VCaP (cell line): ENCODE data around the gene FBXO11.

Source experiments
- H3K27ac ChIP-seq: fragments of 450-650 bp; 2 replicates; pipeline ENCODE4 v1.5.1; 2017
- TF ChIP-seq, protein P1 (sequence below): fragments of 450-650 bp; conservative IDR thresholded peaks from 2 replicates; pipeline ENCODE4 v1.5.1; 2017; ENCODE audit warnings: mild to moderate bottlenecking, moderate library complexity

FBXO11 gene

DNA sequence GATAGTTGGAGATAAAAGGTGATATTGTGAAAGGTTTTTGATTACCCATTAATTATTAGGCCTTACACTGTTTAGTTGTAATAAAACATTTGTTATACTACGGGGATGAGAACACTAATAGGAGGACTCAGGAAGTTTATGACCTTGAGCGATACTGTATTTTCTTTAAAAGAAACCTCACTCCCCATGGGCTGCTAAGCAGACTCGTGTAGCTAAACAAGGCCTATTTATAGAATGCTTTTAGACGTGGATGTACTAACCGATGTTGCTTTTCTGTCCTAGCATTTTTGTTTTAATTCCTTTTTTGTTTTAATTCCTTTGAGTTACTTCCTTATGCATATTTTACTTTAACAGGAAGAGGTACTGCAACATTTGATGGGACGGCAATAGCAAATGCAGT, 100.4 kb downstream of the FBXO11 start:
- TF ChIP-seq, protein P1, sequence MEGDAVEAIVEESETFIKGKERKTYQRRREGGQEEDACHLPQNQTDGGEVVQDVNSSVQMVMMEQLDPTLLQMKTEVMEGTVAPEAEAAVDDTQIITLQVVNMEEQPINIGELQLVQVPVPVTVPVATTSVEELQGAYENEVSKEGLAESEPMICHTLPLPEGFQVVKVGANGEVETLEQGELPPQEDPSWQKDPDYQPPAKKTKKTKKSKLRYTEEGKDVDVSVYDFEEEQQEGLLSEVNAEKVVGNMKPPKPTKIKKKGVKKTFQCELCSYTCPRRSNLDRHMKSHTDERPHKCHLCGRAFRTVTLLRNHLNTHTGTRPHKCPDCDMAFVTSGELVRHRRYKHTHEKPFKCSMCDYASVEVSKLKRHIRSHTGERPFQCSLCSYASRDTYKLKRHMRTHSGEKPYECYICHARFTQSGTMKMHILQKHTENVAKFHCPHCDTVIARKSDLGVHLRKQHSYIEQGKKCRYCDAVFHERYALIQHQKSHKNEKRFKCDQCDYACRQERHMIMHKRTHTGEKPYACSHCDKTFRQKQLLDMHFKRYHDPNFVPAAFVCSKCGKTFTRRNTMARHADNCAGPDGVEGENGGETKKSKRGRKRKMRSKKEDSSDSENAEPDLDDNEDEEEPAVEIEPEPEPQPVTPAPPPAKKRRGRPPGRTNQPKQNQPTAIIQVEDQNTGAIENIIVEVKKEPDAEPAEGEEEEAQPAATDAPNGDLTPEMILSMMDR: no peak
- no peak overlapping the region for H3K27ac ChIP-seq

DNA sequence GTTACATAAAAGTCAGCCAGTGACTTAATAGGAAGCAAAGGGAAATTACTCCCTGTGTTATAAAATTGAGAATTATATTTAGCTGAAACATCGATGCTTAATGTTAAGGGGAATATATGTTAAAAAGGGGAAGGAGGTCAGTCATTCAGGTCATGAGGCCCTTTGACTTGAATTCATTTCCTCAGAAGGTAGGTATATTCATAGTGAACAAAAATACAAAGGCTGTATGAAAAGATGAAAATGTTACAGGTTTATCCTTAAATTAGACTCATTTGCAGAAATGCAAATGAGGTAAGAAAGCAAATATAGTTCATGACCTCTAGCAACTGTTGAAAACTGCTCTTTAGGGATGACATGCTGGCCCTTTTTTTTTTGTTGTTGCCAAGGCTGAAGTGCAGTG, 102.5 kb downstream of the FBXO11 start:
- TF ChIP-seq, protein P1: no peak
- no peak overlapping the region for H3K27ac ChIP-seq

DNA sequence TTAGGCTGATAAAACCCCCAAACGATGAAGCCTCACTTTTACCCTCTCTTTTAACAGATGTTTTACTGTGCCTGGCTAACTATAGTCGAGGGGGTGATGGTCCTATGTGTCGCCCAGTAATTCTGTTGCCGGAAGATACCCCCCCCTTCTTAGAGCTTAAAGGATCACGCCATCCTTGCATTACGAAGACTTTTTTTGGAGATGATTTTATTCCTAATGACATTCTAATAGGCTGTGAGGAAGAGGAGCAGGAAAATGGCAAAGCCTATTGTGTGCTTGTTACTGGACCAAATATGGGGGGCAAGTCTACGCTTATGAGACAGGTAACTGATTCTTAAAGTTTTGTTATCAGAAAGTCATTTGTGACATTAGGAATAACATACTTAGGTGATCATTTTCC, 102.9 kb downstream of the FBXO11 start:
- TF ChIP-seq, protein P1: no peak
- H3K27ac ChIP-seq: no peak overlapping the region

DNA sequence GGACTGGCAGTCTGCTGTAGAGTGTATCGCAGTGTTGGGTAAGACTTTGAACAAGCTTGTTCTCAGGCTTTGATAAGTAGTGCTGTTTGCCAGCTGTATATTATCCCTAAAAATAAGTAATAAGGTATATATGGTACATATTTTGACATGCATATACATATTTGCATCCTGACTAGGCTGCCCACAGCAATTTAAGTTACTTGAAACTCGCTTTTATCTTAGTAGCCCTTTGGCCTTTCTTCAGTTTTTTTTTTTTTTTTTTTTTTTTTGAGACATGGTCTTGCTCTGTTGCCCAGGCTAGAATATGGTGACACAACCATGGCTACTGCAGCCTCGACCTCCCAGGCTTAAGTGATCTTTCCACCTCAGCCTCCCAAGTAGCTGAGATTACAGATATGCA, 105.2 kb downstream of the FBXO11 start:
- TF ChIP-seq, protein P1: no peak
- H3K27ac ChIP-seq: no peak overlapping the region

DNA sequence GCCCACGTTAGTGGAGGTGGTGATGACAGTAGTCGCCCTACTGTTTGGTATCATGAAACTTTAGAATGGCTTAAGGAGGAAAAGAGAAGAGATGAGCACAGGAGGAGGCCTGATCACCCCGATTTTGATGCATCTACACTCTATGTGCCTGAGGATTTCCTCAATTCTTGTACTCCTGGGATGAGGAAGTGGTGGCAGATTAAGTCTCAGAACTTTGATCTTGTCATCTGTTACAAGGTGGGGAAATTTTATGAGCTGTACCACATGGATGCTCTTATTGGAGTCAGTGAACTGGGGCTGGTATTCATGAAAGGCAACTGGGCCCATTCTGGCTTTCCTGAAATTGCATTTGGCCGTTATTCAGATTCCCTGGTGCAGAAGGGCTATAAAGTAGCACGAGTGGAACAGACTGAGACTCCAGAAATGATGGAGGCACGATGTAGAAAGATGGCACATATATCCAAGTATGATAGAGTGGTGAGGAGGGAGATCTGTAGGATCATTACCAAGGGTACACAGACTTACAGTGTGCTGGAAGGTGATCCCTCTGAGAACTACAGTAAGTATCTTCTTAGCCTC, 107.2 kb downstream of the FBXO11 start:
- TF ChIP-seq, protein P1: no peak

DNA sequence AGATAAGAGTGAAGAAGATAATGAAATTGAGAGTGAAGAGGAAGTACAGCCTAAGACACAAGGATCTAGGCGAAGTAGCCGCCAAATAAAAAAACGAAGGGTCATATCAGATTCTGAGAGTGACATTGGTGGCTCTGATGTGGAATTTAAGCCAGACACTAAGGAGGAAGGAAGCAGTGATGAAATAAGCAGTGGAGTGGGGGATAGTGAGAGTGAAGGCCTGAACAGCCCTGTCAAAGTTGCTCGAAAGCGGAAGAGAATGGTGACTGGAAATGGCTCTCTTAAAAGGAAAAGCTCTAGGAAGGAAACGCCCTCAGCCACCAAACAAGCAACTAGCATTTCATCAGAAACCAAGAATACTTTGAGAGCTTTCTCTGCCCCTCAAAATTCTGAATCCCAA, 107.7 kb downstream of the FBXO11 start:
- no peak overlapping the region for H3K27ac ChIP-seq
- TF ChIP-seq, protein P1: no peak

More for the DNA sequence above, 107.2 kb downstream of the FBXO11 start:
- H3K27ac ChIP-seq: no peak overlapping the region

DNA sequence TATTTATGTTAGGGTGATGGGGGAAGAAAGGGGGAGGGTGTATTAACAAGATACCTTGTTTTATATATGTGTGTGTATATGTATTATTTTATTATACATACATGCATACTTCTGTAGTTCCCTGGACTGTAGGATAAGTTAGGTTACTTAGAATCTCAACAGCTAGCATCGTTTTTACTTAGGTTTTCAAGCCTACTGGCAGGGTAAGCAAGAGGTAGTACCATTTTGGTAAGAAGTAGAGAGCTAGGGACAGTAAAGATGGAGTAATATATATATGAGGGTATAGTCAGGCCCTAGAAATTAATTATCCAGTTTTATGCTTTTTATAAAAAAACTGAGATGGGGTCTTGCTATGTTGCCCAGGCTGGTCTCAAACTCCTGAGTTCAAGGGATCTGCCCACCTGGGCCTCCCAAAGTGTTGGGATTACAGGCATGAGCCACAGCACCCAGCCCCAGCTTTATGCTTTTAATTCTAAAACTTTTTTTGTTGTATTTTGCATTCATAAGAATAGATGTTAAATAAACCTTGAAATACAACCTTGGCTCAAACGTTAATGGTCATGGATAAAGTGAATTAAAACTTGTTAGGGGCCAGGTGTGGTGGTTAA, 110.1 kb downstream of the FBXO11 start:
- no peak overlapping the region for H3K27ac ChIP-seq
- TF ChIP-seq, protein P1: no peak
